Cardiac muscle cell (in vitro differentiated cells and primary cell): ENCODE measurements around the gene TRANK1. TPM values are rescaled to one million over a fixed set of nuclear protein-coding genes. Genes with fewer than 3 reads are reported as not detected.
"Not testable (repeated sequence)": the region's sequence is repeated elsewhere in the genome, so short reads cannot be mapped to it uniquely, and the experiment has no call there.

Experiments
- DNase-seq, 2 donors: peaks; one replicate each; pipeline versions ENCODE4 v3.0.0 to v3.0.0-alpha.2; 2010 to 2017; ENCODE audit warnings: low read depth in 1 of 2, low spot score in 1 of 2
- H3K27ac ChIP-seq: fragments of 200-600 bp; sonication (generic); 2 replicates; pipeline ENCODE4 v1.5.1; 2016
- H3K27me3 ChIP-seq: fragments of 200-600 bp; sonication (generic); 2 replicates; pipeline ENCODE4 v1.6.0; 2016; ENCODE audit warnings: control low read depth
- H3K36me3 ChIP-seq: fragments of 200-600 bp; sonication (generic); 2 replicates; pipeline ENCODE4 v1.5.1; 2016; ENCODE audit warnings: control low read depth
- H3K4me1 ChIP-seq: fragments of 200-600 bp; sonication (generic); 2 replicates; pipeline ENCODE4 v1.8.1; 2017; ENCODE audit warnings: low read depth, mild to moderate bottlenecking, mixed run types
- H3K4me3 ChIP-seq: fragments of 200-600 bp; sonication (generic); 2 replicates; pipeline ENCODE4 v1.5.1; 2016; ENCODE audit warnings: mild to moderate bottlenecking
- H3K9me3 ChIP-seq: fragments of 200-600 bp; sonication (generic); 2 replicates; pipeline ENCODE4 v1.5.1; 2017; ENCODE audit warnings: low read depth, mild to moderate bottlenecking, control low read depth
- polyA plus RNA-seq: library from polyadenylated mRNA; unstranded; fragments of >200 nt; fragmentation: Nextera tagmentation; extraction: Ambion mirVana; gene quantifications from 2 replicates; pipeline ENCODE4 v1.2.1, GENCODE V29; 2016
- total RNA-seq: library from RNA; depleted of rRNA; stranded (reverse); fragments of >200 nt; gene quantifications from 2 replicates; pipeline ENCODE4 v1.2.3, GENCODE V29; 2016
- TF ChIP-seq, protein P1 (sequence below): IDR thresholded peaks from 2 replicates; pipeline ENCODE4 v1.5.1; 2012; ENCODE audit warnings: low read depth, mild to moderate bottlenecking, low read length

The TRANK1 gene
- total and polyA plus RNA-seq, 2 experiments from 2014 or later = 1.9 to 8.2 TPM

DNA sequence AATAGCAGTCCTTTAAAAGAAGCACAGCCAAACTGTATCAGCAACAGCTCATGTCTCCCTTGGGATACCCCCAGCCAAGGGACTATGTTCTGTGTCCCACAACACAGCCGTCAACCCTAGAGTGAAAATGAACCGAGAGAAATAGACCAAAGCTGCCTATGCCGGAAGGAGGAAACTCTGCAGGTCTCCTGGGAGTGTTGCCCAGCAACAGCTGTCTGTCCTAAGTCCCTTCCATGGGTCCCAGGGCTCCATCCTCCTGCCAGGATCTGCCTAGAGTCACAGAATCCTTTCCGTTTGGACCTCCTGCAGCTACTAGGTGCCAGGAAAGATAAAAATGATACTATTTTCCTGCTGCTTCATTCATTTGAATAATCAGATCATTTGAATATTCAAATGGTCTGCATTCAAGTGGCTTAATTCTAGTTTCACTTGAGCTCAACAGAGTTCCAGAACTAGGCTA lies 53.1 kb downstream of the TRANK1 start:
- Histone ChIP-seq H3K36me3 (peaks cover 4% of the 10 kb centered on the region), H3K4me1 (no peaks in the 10 kb centered on the region), H3K9me3 (no peaks in the 10 kb centered on the region), H3K27ac (no peak overlapping the region), H3K27me3 (no peaks in the 10 kb centered on the region), H3K4me3 (no peak overlapping the region)
- no peak for DNase-seq
- TF ChIP-seq, protein P1, sequence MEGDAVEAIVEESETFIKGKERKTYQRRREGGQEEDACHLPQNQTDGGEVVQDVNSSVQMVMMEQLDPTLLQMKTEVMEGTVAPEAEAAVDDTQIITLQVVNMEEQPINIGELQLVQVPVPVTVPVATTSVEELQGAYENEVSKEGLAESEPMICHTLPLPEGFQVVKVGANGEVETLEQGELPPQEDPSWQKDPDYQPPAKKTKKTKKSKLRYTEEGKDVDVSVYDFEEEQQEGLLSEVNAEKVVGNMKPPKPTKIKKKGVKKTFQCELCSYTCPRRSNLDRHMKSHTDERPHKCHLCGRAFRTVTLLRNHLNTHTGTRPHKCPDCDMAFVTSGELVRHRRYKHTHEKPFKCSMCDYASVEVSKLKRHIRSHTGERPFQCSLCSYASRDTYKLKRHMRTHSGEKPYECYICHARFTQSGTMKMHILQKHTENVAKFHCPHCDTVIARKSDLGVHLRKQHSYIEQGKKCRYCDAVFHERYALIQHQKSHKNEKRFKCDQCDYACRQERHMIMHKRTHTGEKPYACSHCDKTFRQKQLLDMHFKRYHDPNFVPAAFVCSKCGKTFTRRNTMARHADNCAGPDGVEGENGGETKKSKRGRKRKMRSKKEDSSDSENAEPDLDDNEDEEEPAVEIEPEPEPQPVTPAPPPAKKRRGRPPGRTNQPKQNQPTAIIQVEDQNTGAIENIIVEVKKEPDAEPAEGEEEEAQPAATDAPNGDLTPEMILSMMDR = no peak

DNA sequence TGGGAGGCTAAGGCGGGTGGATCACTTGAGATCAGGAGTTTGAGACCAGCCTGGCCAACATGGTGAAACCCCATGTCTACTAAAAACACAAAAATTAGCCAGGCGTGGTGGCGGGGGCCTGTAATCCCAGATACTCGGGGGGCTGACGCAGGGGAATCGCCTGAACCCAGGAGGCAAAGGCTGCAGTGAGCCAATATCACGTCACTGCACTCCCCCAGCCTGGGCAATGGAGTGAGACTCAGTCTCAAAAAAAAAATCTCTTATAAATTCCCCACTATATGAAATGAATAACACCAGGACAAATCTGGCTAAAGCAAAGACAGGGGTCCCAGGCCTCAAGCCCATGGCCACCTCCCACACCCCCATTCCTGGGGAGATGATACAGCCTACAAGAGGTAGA lies 53.8 kb downstream of the TRANK1 start:
- H3K4me3 ChIP-seq, DNase-seq, H3K4me1 ChIP-seq, H3K36me3 ChIP-seq, H3K27me3 ChIP-seq, H3K27ac ChIP-seq, H3K9me3 ChIP-seq: not testable (repeated sequence)

GRCh38 chr3:36890261-36890660 lies 54.6 kb downstream of the TRANK1 start:
- DNase-seq = no peak
- H3K4me3 ChIP-seq = no peak overlapping the region
- H3K4me1 ChIP-seq = no peaks in the 10 kb centered on the region
- no peaks in the 10 kb centered on the region for H3K27me3 ChIP-seq
- peaks cover 4% of the 10 kb centered on the region for H3K36me3 ChIP-seq
- H3K27ac ChIP-seq = no peak overlapping the region
- no peaks in the 10 kb centered on the region for H3K9me3 ChIP-seq
- TF ChIP-seq, protein P1 = no peak

- Histone ChIP-seq H3K27ac (no peak overlapping the region), H3K4me3 (no peak overlapping the region), H3K36me3 (no peaks in the 10 kb centered on the region), H3K9me3 (no peaks in the 10 kb centered on the region), H3K27me3 (no peaks in the 10 kb centered on the region), H3K4me1 (no peaks in the 10 kb centered on the region)
- TF ChIP-seq, protein P1 = no peak
- no peak for DNase-seq
Measured at GRCh38 chr3:36881735-36882134, 63.1 kb downstream of the TRANK1 start.

DNA sequence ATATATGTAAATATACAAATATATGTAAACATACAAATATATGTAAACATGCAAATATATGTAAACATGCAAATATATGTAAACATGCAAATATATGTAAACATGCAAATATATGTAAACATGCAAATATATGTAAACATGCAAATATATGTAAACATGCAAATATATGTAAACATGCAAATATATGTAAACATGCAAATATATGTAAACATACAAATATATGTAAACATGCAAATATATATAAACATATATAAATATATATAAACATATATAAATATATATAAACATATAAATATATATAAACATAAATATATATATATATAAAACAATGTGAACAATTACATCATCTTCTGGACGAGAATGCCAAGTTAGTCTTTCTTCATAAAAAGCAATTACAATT lies 65.0 kb downstream of the TRANK1 start:
- H3K9me3 ChIP-seq = not testable (repeated sequence)

DNA sequence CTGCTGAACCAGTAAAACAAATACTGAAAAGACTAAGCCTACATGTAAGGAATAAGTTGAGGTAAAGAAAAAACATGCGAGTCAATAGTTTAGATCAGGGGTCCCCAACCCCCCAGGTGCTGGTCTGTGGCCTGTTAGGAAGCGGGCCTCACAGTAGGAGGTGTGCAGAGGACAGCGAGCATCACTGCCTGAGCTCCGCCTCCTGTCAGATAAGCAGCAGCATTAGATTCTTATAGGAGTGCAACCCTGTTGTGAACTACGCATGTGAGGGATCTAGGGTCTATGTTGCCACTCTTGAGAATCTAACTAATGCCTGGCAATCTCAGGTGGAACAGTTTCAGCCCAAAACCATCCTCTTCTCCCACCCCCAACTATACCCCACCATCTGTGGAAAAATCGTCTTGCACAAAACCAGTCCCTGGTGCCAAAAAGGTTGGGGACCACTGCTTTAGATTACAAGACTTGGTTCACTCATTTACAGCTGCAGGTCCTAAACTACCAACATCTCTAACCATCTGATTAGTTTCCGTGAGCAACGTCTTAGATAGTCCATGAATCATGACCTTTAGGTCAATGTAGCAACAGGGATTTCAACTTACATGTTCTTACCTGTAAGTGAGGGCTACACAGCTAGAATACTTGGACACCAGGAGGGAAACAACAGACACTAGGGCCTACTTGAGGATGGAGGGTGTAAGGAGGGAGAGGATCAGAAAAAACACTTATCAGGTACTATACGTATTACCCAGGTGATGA lies 66.7 kb downstream of the TRANK1 start:
- Histone ChIP-seq H3K4me3 (no peak overlapping the region), H3K4me1 (no peaks in the 10 kb centered on the region), H3K27ac (no peak overlapping the region), H3K36me3 (no peaks in the 10 kb centered on the region), H3K27me3 (no peaks in the 10 kb centered on the region), H3K9me3 (no peaks in the 10 kb centered on the region)
- TF ChIP-seq, protein P1 = no peak
- DNase-seq = no peak

More for the DNA sequence above, 65.0 kb downstream of the TRANK1 start:
- not testable (repeated sequence) for H3K4me1 ChIP-seq, H3K27me3 ChIP-seq, H3K4me3 ChIP-seq, H3K36me3 ChIP-seq, DNase-seq, H3K27ac ChIP-seq
